Progenitor cell of endocrine pancreas (in vitro differentiated cells): ENCODE measurements around the gene FKBP7. TPM values are rescaled to one million over a fixed set of nuclear protein-coding genes. Genes with fewer than 3 reads are reported as not detected.

ENCODE experiments used
- DNase-seq: peaks from one replicate; pipeline ENCODE4 v3.0.0; 2021; ENCODE audit warnings: low spot score; ENCODE audit not compliant: unreplicated experiment
- H3K27ac Mint-ChIP-seq: 2 replicates; pipeline ENCODE4 v1.8.0; 2021; ENCODE audit warnings: mild to moderate bottlenecking, moderate library complexity, mixed read lengths
- H3K27me3 Mint-ChIP-seq: 2 replicates; pipeline ENCODE4 v1.8.0; 2021; ENCODE audit warnings: mixed read lengths
- H3K36me3 Mint-ChIP-seq: 2 replicates; pipeline ENCODE4 v1.8.0; 2022; ENCODE audit warnings: mixed read lengths; ENCODE audit not compliant: insufficient read depth
- H3K4me1 Mint-ChIP-seq: 2 replicates; pipeline ENCODE4 v1.8.0; 2021; ENCODE audit warnings: low read depth, mixed read lengths
- H3K4me3 Mint-ChIP-seq: 2 replicates; pipeline ENCODE4 v1.8.0; 2021; ENCODE audit warnings: low read depth, mild to moderate bottlenecking, moderate library complexity, mixed read lengths
- H3K9me3 Mint-ChIP-seq: 2 replicates; pipeline ENCODE4 v1.8.0; 2021; ENCODE audit warnings: low read depth, mixed read lengths
- CTCF ChIP-seq: fragments of 200-600 bp; sonication (generic); IDR thresholded peaks from one replicate; pipeline ENCODE4 v1.5.0; 2021; ENCODE audit warnings: antibody characterized with exemption, mild to moderate bottlenecking; ENCODE audit not compliant: unreplicated experiment
- total RNA-seq: library from RNA; stranded (reverse); gene quantifications from 2 replicates; pipeline ENCODE4 v1.2.1, GENCODE V29; 2021

The FKBP7 gene
- total RNA-seq, 1 donor from 2014 or later, result 15.8 TPM

- Mint-ChIP-seq H3K4me3 (no peak overlapping the region), H3K4me1 (peaks cover 9% of the 10 kb centered on the region)
Observed at GRCh38 chr2:178491612-178492011, 13.2 kb upstream of the FKBP7 start.

GRCh38 chr2:178485356-178485755, 7.0 kb upstream of the FKBP7 start:
- DNase-seq, result no peak
- H3K4me3 Mint-ChIP-seq, result no peak overlapping the region
- no peaks in the 10 kb centered on the region for H3K27me3 Mint-ChIP-seq
- no peak overlapping the region for H3K27ac Mint-ChIP-seq
- no peaks in the 10 kb centered on the region for H3K9me3 Mint-ChIP-seq
- TF ChIP-seq CTCF, result no peak
- peaks cover 38% of the 10 kb centered on the region for H3K4me1 Mint-ChIP-seq
- H3K36me3 Mint-ChIP-seq, result peaks cover 19% of the 10 kb centered on the region

More at GRCh38 chr2:178491612-178492011, 13.2 kb upstream of the FKBP7 start:
- peaks cover 31% of the 10 kb centered on the region for H3K36me3 Mint-ChIP-seq
- no peak for DNase-seq
- H3K9me3 Mint-ChIP-seq, result no peaks in the 10 kb centered on the region
- TF ChIP-seq CTCF, result no peak
- no peak overlapping the region for H3K27ac Mint-ChIP-seq
- no peaks in the 10 kb centered on the region for H3K27me3 Mint-ChIP-seq

- Mint-ChIP-seq H3K36me3 (peaks cover 15% of the 10 kb centered on the region), H3K9me3 (no peaks in the 10 kb centered on the region), H3K27me3 (no peaks in the 10 kb centered on the region), H3K4me3 (no peak overlapping the region), H3K4me1 (peaks cover 33% of the 10 kb centered on the region), H3K27ac (no peak overlapping the region)
- no peak for DNase-seq
- TF ChIP-seq CTCF, result no peak
Observed at GRCh38 chr2:178484245-178485041, 6.0 kb upstream of the FKBP7 start.

- Mint-ChIP-seq H3K27me3 (no peaks in the 10 kb centered on the region), H3K4me1 (peaks cover 33% of the 10 kb centered on the region), H3K4me3 (peak overlapping the region; percentile 88), H3K9me3 (no peaks in the 10 kb centered on the region), H3K36me3 (peaks cover 10% of the 10 kb centered on the region), H3K27ac (no peak overlapping the region)
- no peak for TF ChIP-seq CTCF
- no peak for DNase-seq
Observed at GRCh38 chr2:178482437-178482836, 4.0 kb upstream of the FKBP7 start.

GRCh38 chr2:178480227-178481181, 2.1 kb upstream of the FKBP7 start, which contains the start of gene PLEKHA3:
Gene PLEKHA3 (plus strand): TSS chr2:178480457. CDS start chr2:178480870, 413 bp downstream.
- TF ChIP-seq CTCF, result no peak
- DNase-seq, result peak; percentile 82
- Mint-ChIP-seq H3K27ac (peak within 1 kb of the TSS; percentile 99), H3K4me1 (peaks cover 26% of the 10 kb centered on the region), H3K36me3 (peaks cover under 1% of the 10 kb centered on the region), H3K27me3 (no peaks in the 10 kb centered on the region), H3K4me3 (peak within 1 kb of the TSS; percentile 88), H3K9me3 (no peaks in the 10 kb centered on the region)
